COLO829 (cell line): ENCODE measurements around the gene IGFL4.

Experiments
- DNase-seq: peaks from one replicate; pipeline ENCODE4 v3.0.0; 2012; ENCODE audit warnings: low spot score

IGFL4 gene

GRCh38 chr19:46020819-46021125 is 20.0 kb downstream of the IGFL4 start:
- DNase-seq: no peak

GRCh38 chr19:46019270-46019669 is 21.5 kb downstream of the IGFL4 start:
- no peak for DNase-seq

DNA sequence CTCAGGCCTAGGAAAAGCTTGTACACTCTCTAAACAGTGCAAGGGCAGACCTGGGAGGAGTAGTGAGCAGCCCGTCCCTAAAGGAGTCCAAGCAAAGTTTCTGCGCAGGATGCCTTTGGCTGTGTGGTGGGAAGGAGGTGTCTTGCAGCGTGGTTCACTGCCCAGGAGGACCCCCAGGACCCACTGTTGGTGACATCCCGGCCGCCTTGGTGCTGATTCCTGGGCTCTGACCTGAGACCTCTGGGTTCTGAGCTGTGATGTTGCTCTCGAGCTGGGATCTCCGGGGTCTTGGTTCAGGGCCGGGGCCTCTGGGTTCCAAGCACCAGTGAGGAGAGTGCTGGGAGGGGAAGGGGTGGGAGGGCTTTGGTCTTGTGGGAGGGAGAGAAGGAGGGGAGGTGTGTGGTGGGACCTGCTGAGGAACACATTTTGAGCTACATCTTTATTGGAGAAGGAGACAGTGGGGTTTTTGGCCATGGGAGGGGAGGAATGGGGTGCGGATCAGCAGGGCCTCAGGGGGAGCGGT is 22.0 kb downstream of the IGFL4 start:
- no peak for DNase-seq

DNA sequence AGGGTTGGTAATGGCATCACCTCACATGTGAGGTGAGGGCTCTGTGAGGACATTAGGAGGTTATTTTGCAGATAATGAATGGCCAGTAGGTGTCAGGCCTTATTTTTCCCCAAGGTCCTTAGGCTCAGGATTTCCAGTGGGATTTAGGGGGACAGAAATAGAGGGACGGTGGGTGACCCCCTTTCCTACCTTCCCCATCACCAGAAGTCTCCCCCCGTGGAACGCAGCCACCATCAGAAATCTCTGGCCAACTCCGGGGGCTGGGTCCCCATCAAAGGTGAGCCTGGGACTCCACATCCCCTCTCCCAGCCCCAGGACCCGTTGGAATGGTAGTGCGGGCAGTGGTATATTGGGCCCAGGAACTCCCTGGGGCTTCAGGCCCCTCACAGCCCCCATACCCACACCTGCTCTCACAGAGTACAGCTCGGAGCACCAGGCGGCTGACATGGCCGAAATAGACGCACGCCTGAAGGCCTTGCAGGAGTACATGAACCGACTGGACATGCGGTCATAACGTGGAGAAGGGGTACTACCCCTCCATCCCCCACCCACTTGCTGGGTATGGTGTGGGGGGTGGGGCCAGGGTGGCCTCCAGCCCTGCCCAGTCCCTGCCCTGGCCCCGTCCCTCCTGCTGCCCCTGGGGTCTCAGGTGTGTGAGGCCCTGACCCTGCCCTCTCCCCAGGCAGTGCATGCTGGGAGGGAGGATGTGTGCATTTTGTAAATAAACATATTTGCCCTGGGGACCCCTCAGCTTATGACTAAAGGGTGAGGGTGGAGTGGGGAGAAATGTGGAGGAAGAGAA is 22.7 kb downstream of the IGFL4 start:
- DNase-seq: no peak

DNA sequence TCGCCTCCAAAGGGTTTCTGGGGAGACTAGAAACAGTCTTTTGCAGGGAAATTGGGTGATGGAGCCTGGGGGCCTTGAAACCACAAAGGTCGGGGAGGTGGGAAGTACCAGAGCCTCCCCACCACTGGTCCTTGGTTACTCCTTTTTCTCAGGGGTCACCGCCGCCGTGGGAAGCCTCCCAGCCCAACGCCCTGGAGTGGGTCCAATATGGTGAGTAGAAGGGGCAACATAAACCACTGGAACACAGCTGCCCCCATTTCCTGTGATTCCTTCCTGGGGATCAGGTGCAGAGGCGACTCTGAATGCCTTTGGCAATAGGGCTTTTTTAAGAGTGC is 23.7 kb downstream of the IGFL4 start:
- DNase-seq: no peak

- DNase-seq: peak; percentile 78
Observed at GRCh38 chr19:46016426-46017094, 24.2 kb downstream of the IGFL4 start.

DNA sequence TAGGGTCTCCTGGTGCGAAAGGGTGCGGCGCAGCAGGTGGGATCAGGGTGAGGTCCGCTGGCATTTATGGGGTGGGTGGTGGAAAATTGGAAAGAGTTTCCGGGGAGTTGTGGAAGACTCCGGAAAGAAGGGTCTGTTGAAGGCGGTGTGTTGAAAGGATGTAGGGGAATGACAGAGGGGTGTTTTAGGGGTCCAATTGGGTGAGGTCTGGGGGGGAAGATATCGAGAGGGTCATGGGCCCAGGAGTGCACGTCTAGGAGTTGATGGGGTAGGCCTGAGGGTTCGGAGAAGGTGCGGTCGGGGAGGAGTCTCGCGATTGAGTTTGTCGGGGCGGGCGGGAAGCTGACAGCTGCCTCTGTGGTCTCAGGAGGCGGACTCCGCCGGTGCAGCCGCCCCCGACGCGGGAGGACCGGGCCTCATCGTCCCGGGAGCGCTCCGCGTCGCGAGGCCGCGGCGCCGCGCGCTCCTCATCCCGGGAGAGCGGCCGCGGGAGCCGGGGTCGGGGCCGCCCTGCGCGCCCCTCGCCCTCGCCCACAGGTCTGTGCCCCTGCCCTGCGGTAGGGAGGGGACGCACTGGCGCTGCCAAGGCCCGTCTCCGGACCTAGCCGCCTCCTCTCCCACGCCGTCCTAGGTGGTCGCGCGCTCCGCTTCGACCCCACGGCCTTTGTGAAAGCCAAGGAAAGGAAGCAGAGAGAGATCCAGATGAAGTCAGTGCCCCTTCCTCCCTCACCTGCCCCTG is 24.9 kb downstream of the IGFL4 start:
- no peak for DNase-seq

GRCh38 chr19:46014941-46015686 is 25.7 kb downstream of the IGFL4 start:
- peak; percentile 54 for DNase-seq

GRCh38 chr19:46014534-46014933 is 26.3 kb downstream of the IGFL4 start:
- no peak for DNase-seq

- peak; percentile 68 for DNase-seq
Observed at GRCh38 chr19:46009530-46010510, 31.0 kb downstream of the IGFL4 start.

- no peak for DNase-seq
Observed at GRCh38 chr19:46006411-46006810, 34.4 kb downstream of the IGFL4 start.

GRCh38 chr19:46002678-46003275 is 38.0 kb downstream of the IGFL4 start:
- no peak for DNase-seq

DNA sequence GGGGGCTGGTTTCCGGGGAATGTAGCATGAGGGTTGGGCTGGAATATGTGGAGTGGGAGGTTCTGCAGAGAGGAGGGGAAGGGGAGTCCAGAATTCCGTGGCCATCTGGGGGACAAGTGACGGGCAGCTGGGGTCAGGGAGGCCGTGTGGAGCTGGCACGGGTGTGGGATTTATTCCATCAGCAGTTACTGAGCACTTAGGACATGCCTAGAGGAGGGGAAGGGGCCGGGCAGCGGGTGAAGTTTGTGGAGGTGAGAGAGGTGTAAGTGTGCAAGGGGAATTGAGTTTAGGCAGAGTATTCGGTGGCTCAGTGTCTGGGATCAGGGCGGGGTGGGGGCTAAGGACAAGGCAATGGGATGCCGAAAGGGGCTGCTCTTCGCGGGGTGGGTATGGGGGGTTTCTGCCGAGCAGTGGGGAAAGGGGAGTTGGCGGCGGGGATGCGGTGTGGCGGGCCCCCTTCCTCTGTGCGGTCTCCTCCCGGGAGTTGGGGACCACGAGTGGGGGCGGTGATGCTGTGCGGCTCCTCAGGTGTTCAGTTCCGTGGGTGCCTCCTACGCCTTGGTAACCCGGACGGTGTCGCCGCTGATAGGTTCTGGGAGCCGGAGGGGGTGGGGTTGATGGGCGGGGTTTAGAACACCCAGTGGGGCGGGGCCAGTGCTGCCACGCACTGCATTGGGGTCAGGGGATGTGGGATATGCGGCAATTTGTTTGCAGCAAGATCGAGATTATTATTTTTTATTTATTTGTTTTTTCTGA is 40.1 kb downstream of the IGFL4 start:
- no peak for DNase-seq

DNA sequence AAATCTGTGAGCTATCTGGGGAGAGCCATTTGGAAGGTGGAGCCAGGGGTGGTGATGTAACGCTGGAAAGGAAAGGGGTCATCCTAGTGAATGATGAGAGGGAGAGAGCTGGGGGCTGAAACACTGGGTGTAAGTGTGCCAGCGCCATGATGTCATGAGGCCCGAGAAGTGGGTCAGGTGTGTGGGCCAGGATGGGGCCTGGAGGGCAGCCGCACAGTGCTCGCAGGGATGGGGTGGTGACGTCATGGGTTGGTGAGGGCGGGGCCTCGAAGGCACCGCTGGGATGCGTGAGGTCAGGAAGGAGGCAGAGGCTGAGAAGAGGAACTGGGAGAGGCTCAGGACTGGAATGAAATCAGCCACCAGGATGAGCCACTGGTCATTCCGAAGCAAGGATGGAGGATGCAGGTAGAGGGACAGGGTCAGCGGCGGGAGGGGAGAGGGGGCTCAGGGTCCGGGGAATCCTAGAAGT is 41.1 kb downstream of the IGFL4 start:
- DNase-seq: no peak

DNA sequence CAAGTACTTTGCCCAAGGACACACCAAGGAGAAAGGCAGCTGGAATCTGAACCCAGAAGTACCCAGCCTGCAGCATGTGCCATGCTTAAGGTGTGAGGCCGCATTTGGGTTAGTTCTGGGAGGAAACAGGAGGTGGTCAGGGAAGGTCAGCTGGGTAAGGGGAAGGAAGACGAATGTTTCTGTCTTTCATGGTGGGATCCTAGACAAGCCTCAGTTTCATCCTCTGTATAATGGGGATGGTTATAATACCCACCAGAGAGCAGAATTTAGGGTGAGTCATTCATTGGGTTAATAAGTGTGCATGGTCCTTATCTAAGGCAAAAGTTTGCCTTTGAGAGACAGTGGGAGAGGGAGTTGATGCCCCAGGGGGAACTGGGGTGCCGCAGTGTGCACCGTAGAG is 42.0 kb downstream of the IGFL4 start:
- no peak for DNase-seq

DNA sequence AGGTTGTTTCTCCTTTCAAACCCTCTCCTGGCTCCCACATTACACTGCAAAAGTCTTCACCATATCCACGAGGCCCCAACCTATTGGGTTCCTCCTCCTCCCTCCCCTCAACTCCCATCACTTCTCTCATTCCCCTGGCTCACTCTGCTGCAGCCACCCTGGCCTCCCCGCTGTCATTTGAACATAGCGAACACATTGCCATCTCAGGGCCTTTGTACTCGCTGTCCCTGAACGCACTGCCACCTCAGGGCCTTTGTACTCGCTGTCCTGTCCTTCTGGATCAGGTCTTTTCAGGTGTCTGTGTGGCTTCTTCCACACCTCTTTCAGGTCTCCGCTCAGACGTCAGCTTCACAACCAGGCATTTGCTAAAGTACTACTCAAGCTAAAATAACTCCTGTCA is 43.9 kb downstream of the IGFL4 start:
- DNase-seq: no peak

DNA sequence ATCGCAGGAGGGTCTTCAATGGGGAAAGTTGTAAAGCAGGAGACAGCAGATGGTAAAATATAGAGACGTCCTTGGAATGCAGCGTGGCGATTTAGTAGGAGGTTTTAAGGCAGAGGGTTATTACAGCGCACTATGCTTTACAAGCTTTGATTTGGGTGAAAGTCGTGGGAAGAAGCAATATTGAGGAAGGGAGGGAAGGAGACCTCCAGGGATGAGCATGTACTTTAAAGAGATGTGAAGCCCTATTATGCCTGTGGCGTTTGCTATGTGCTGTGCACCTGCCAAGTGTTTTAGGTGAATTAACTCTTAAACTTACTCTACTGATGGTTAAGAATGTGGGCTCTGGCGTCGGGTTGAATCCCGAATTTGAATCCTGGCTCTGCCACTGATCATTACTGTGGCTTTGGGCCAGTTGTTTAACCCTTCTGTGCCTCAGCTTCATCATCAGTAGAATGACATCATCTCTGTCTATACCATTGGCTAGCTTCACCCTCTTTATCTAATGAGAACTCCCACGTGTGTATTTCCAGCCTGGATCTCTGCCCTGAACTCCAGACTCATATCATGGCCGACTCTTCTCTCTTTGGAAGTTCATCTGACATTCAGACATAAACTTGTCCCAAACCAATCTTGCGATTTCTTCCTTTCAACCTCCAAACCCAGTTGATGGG is 45.0 kb downstream of the IGFL4 start:
- DNase-seq: no peak

DNA sequence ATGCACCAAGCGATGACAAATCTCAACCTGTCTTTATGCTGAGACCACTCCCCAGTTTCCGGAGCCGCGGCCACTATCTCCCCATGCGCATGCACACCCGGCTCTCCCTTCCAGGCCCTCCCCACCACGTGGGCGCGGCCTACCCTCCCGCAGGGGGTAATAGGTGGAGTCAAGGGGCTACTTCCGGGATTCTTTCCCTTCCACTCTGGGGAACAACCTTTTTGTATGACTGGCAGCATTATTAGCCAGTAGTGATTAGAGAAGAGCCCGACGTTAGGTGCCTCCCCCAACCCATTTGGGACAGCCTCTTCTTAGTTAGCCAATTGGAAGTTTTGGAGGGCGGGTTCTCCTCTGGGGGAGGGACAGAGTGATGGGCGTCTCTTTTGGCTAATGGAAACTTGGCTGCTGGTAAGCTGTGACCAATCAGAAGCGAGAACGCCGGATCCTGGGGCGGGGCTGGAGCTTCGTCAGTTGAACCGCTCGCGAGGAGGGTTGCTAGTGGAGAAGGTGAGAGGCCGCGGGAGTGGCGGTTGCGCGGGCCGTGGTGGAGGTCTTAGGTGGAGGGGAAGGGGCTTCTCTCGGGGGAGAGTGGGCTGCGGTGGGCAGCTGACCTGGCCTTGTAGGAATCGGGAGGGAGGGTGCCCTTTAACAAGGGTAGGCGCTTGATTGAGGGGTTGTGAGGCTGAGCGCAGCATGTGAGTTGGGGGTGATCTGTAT is 45.6 kb downstream of the IGFL4 start, which contains the start of gene CCDC61:
Gene CCDC61 (plus strand): TSS at position 470 of the 717 bp plus-strand sequence. CDS start 7,552 bp downstream, outside the sequence.
- peak; percentile 98 for DNase-seq
